Measurements from ENCODE around the gene CARD9.

GRCh38 chr9:136339958-136340310 is 33.5 kb downstream of the CARD9 start:
- TF ChIP-seq, protein P1, sequence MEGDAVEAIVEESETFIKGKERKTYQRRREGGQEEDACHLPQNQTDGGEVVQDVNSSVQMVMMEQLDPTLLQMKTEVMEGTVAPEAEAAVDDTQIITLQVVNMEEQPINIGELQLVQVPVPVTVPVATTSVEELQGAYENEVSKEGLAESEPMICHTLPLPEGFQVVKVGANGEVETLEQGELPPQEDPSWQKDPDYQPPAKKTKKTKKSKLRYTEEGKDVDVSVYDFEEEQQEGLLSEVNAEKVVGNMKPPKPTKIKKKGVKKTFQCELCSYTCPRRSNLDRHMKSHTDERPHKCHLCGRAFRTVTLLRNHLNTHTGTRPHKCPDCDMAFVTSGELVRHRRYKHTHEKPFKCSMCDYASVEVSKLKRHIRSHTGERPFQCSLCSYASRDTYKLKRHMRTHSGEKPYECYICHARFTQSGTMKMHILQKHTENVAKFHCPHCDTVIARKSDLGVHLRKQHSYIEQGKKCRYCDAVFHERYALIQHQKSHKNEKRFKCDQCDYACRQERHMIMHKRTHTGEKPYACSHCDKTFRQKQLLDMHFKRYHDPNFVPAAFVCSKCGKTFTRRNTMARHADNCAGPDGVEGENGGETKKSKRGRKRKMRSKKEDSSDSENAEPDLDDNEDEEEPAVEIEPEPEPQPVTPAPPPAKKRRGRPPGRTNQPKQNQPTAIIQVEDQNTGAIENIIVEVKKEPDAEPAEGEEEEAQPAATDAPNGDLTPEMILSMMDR (IDR thresholded peaks at IDR 0.05): no peak
- no peak for TF ChIP-seq POLR2A (IDR thresholded peaks at IDR 0.05)

Measured in heart left ventricle (tissue), 13 donors.